Thyroid gland (tissue), 4 donors: Measurements from ENCODE around the gene OR2G6.
"Not testable (repeated sequence)": the region's sequence is repeated elsewhere in the genome, so short reads cannot be mapped to it uniquely, and the experiment has no call there.

Source experiments
- CTCF ChIP-seq, 6 experiments: fragments of 200-600 bp in 3 of 6; fragments of 450-650 bp in 3 of 6; sonication (generic) in 3 of 6; IDR thresholded peaks; one replicate each; pipeline ENCODE4 v1.5.1; 2016 to 2019; ENCODE audit warnings: antibody characterized with exemption in 6 of 6, mild to moderate bottlenecking in 2 of 6, inconsistent platforms in 1 of 6, moderate library complexity in 1 of 6
- POLR2A ChIP-seq, 2 donors: fragments of 450-650 bp; IDR thresholded peaks; one replicate each; pipeline ENCODE4 v1.6.1; 2017; ENCODE audit warnings: antibody characterized with exemption in 2 of 2, mild to moderate bottlenecking in 2 of 2, moderate library complexity in 1 of 2

DNA sequence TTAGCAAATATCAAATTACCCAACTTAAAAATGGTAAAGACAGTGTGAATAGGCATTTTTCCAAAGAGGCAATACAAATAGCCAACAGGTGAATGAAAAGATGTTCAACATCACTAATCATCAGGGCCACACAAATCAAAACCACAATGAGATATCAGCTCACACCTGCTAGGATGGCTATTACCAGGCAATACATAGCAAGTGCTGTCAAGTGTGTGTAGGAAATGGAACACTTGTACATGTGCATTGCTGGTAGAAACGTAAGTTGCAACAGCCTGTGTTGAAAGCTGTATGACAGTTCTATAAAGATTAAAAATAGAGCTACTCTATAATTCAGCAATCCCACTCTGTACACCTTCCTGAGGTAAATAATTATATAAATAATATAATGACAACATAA is 64.2 kb downstream of the OR2G6 start:
- not testable (repeated sequence) for TF ChIP-seq CTCF, POLR2A (IDR thresholded peaks at IDR 0.05)
